Adrenal gland (tissue), 12 donors: ENCODE data around the gene ABCC11. TPM values are rescaled to one million over a fixed set of nuclear protein-coding genes. Genes with fewer than 3 reads are reported as not detected.

ENCODE experiments used
- DNase-seq, 7 donors: peaks; one replicate each; pipeline ENCODE4 v3.0.0-alpha.2; 2019 to 2020
- H3K27ac ChIP-seq, 5 donors: fragments of 200-600 bp; sonication (generic) in 4 of 5; 1 replicate in 3 of 5; 2 replicates in 2 of 5; pipeline versions ENCODE4 v1.5.1 to v1.8.0; 2016 to 2020; ENCODE audit warnings: mild to moderate bottlenecking in 1 of 5
- H3K27me3 ChIP-seq: fragments of 200-600 bp; 2 replicates; pipeline ENCODE4 v1.8.0; 2021
- H3K36me3 ChIP-seq, 2 donors: fragments of 200-600 bp; replicated peaks in 1 of 2; 1 replicate in 1 of 2; 2 replicates in 1 of 2; pipeline versions ENCODE4 v1.5.1 to v1.8.0; 2018 to 2022
- H3K4me1 ChIP-seq, 2 donors: fragments of 200-600 bp; replicated peaks in 1 of 2; 1 replicate in 1 of 2; 2 replicates in 1 of 2; pipeline versions ENCODE4 v1.5.1 to v1.8.0; 2018 to 2021
- H3K4me3 ChIP-seq, 4 donors: fragments of 200-600 bp; sonication (generic) in 3 of 4; one replicate each; pipeline ENCODE4 v1.5.1; 2016 to 2018
- H3K9me3 ChIP-seq, 3 donors: fragments of 200-600 bp; sonication (generic) in 1 of 3; replicated peaks in 1 of 3; 1 replicate in 2 of 3; 2 replicates in 1 of 3; pipeline versions ENCODE4 v1.5.1 to v1.8.0; 2016 to 2021
- POLR2A ChIP-seq, 2 donors: fragments of 450-650 bp; IDR thresholded peaks; one replicate each; pipeline ENCODE4 v1.6.1; 2017; ENCODE audit warnings: antibody characterized with exemption in 2 of 2, mild to moderate bottlenecking in 2 of 2, moderate library complexity in 1 of 2
- WGBS, 4 donors: extraction: QIAGEN DNeasy Blood & Tissue Kit in 2 of 4; methylation state at CpG; one replicate each; pipeline versions ENCODE4 v1.1.5 to v1.1.7; 2013 to 2017; 5-methylcytosine and 5-hydroxymethylcytosine counted together
- intact Hi-C, 2 donors: fragments of 100-400 bp; cut with DNase I; formaldehyde crosslinking; loops; one replicate each; pipeline versions ENCODE4 v1.14.1 to v1.15.0; 2022 to 2023
- polyA plus RNA-seq, 3 donors: library from polyadenylated mRNA; stranded (reverse); fragments of 200-250 nt in 2 of 3; fragments of 350-450 nt in 1 of 3; fragmentation: Illumina TruSeq in 1 of 3; extraction: RNeasy Lipid Tissue Mini Kit (QIAGEN cat#74804) in 1 of 3; gene quantifications; one replicate each; pipeline ENCODE4 v1.2.3, GENCODE V29; 2013 to 2014
- total RNA-seq, 9 donors: library from RNA; depleted of rRNA in 4 of 9; stranded (reverse); fragments of >200 nt in 4 of 9; fragments of 120-200 nt in 1 of 9; fragmentation: NEBNext Ultra II Directional in 1 of 9; extraction: Animal tissue kit (Norgen Biotek cat#: 25700) in 1 of 9; gene quantifications; one replicate each; pipeline versions ENCODE4 v1.1.0 to v1.2.4, GENCODE V29; 2013 to 2023
- TF ChIP-seq, protein P1 (sequence below), 6 experiments: fragments of 450-650 bp in 4 of 6; fragments of 200-600 bp in 2 of 6; sonication (generic) in 1 of 6; IDR thresholded peaks; 1 replicate in 5 of 6; 2 replicates in 1 of 6; pipeline versions ENCODE4 v1.5.1 to v1.8.0; 2016 to 2021; ENCODE audit warnings: antibody characterized with exemption in 6 of 6, mild to moderate bottlenecking in 2 of 6, moderate library complexity in 1 of 6
- donor health status: healthy with polysubstance abuse.
- donor health status: Bipolar disorder and iron deficiency.
- donor health status: DM: yes; HTN: yes; CAD: no.
- donor health status: DM: no; HTN: no; CAD: no.
- donor health status: DM: no; HTN: no; CAD: no.
- donor health status: DM: yes; HTN: yes; CAD: no.

ABCC11 gene
- total and polyA plus RNA-seq, 12 donors: 0.17 to 0.74 (median 0.27) TPM; not detected in 3

DNA sequence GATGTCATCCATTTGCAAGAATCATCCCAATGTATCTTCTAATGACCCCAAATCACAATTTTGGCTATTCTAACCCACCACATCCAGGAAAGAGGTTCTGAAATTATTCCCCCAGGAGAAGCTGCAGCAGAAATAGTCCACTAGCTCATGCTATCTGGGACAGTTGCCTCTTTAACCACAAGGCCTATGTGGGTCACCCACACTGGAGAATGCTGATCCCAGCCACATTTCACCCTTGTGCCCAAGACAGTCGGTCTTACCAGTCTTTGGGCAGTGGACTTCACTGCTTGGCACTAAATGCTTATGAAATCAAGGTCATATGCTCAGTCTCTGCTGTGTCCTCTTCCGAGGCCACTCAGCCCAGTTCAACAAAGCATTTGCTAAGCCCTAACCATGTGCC is 118.6 kb downstream of the ABCC11 start:
- DNase-seq: no peak
- no peak for TF ChIP-seq POLR2A (IDR thresholded peaks at IDR 0.05)
- TF ChIP-seq, protein P1, sequence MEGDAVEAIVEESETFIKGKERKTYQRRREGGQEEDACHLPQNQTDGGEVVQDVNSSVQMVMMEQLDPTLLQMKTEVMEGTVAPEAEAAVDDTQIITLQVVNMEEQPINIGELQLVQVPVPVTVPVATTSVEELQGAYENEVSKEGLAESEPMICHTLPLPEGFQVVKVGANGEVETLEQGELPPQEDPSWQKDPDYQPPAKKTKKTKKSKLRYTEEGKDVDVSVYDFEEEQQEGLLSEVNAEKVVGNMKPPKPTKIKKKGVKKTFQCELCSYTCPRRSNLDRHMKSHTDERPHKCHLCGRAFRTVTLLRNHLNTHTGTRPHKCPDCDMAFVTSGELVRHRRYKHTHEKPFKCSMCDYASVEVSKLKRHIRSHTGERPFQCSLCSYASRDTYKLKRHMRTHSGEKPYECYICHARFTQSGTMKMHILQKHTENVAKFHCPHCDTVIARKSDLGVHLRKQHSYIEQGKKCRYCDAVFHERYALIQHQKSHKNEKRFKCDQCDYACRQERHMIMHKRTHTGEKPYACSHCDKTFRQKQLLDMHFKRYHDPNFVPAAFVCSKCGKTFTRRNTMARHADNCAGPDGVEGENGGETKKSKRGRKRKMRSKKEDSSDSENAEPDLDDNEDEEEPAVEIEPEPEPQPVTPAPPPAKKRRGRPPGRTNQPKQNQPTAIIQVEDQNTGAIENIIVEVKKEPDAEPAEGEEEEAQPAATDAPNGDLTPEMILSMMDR (IDR thresholded peaks at IDR 0.05): no peak
- intact Hi-C loops: no loop called here
- 47 to 56% (median 50%) methylated on average over 2 of the region's 2 CpGs for WGBS, 4 donors
- H3K27ac ChIP-seq: no peak overlapping the region
- H3K4me3 ChIP-seq: no peak overlapping the region
- H3K4me1 ChIP-seq: peaks cover 0 to 4% of the 10 kb centered on the region in 2 donors
- H3K9me3 ChIP-seq: no peaks in the 10 kb centered on the region
- no peaks in the 10 kb centered on the region for H3K27me3 ChIP-seq
- no peaks in the 10 kb centered on the region for H3K36me3 ChIP-seq

DNA sequence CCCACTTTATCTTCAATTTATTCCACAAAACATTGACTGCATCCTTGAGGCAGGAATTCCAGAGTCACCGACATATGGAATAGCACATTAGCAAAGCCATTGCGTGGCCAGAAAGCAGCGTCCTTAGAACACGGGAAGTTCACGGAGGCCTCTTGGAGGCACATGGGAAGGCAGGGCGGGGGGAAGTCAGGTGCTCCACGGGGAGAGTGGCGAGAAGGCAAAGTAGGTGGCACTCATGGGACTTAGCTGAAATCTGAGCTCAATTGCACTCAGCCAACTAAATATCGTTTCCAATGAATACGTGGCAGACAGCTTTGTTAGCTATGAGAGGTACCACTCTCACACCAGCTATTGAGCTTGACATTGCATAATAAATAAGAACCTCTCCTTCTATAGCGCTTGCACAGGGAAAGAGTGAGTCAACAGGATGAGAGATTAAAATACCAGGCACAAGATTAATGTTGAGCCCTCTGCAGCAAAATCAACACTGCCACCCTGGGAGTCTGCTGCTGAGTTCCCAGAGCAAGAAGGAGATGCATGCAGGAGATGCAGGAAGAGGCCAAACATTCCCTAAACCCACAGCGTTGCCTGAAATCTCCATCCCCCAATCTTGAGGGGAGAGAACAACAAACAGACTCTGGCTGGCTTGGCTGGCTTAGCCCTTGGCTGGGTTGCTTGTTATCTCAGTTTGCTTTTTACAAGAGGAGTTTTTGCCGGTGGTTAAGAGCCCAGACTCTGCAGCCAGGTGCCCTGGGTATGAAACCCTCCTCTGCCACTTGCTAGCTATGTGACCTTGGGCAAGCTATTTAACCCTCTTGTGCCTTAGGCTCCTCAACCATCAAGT is 120.3 kb downstream of the ABCC11 start:
- Histone ChIP-seq H3K27ac (no peak overlapping the region), H3K4me3 (no peak overlapping the region), H3K27me3 (no peaks in the 10 kb centered on the region), H3K9me3 (no peaks in the 10 kb centered on the region), H3K4me1 (peaks cover 0 to 8% of the 10 kb centered on the region in 2 donors), H3K36me3 (no peaks in the 10 kb centered on the region)
- 63 to 68% (median 67%) methylated on average over 12 to 13 of the region's 13 CpGs for WGBS, 4 donors
- intact Hi-C loops: no loop called here
- no peak for TF ChIP-seq POLR2A (IDR thresholded peaks at IDR 0.05)
- TF ChIP-seq, protein P1 (IDR thresholded peaks at IDR 0.05): no peak
- DNase-seq: peak in 4 of 7 donors; percentile 23 to 48 (median 38)

DNA sequence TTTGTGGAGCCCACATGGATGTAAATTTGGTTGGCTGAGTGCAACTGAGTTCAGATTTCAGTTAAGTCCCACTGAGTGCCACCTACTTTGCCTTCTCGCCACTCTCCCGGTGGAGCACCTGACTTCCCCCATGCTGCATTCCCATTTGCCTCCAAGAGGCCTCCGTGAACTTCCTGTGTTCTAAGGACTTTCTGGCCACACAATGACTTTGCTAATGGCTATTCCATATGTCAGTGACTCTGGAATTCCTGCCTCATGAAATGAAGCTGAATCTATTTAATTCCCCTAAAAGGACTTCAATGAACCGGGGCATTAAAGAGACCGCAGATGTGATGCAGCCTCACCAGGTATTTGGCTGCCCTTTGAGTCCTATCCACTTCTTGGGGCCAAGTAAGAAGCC is 121.5 kb downstream of the ABCC11 start:
- Histone ChIP-seq H3K4me1 (peaks cover 0 to 8% of the 10 kb centered on the region in 2 donors), H3K27ac (no peak overlapping the region), H3K27me3 (no peaks in the 10 kb centered on the region), H3K4me3 (no peak overlapping the region), H3K9me3 (no peaks in the 10 kb centered on the region), H3K36me3 (no peaks in the 10 kb centered on the region)
- WGBS, 4 donors: 93 to 98% (median 97%) methylated on average over 5 of the region's 5 CpGs
- intact Hi-C loops: no loop called here
- no peak for DNase-seq
- no peak for TF ChIP-seq POLR2A (IDR thresholded peaks at IDR 0.05)
- TF ChIP-seq, protein P1 (IDR thresholded peaks at IDR 0.05): no peak

DNA sequence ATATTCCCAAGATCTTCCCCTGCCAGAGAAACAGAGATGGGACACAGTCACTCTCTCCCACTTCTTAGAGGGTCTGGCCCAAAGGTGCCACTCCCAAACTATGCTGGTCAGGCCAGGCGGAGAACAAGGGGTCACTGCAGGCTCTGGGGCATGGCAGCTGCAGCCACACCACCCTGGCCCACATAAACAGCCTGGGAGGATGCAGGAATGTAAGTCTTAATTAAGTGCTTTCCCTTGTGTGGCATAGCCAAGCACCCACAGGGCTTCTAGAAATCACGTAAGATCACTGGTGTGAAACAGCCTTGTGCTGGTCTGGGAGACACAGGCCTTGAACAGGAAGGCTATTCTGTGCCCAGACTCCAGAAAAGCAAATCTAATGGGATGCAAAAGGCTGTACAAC is 123.1 kb downstream of the ABCC11 start:
- intact Hi-C loops: no loop called here
- DNase-seq: no peak
- Histone ChIP-seq H3K9me3 (no peaks in the 10 kb centered on the region), H3K27ac (no peak overlapping the region), H3K4me1 (peaks cover 0 to 8% of the 10 kb centered on the region in 2 donors), H3K4me3 (no peak overlapping the region), H3K36me3 (no peaks in the 10 kb centered on the region), H3K27me3 (no peaks in the 10 kb centered on the region)
- 89 to 100% (median 97%) methylated on average over 1 to 2 of the region's 2 CpGs for WGBS, 4 donors
- TF ChIP-seq, protein P1 (IDR thresholded peaks at IDR 0.05): no peak
- no peak for TF ChIP-seq POLR2A (IDR thresholded peaks at IDR 0.05)
